Spleen (tissue), 11 donors: ENCODE results near the gene TRPM8. TPM values are rescaled to one million over a fixed set of nuclear protein-coding genes. Genes with fewer than 3 reads are reported as not detected.

ENCODE experiments used
- DNase-seq: peaks from one replicate; pipeline ENCODE4 v3.0.0-alpha.2; 2020
- H3K27ac ChIP-seq, 8 donors: fragments of 200-600 bp; sonication (generic) in 7 of 8; 1 replicate in 4 of 8; 2 replicates in 4 of 8; pipeline versions ENCODE4 v1.5.0 to v1.8.0; 2016 to 2021; ENCODE audit warnings: inconsistent platforms in 4 of 8, mild to moderate bottlenecking in 4 of 8, moderate library complexity in 1 of 8
- H3K27me3 ChIP-seq, 7 donors: fragments of 200-600 bp; sonication (generic) in 6 of 7; replicated peaks in 1 of 7; 1 replicate in 4 of 7; 2 replicates in 3 of 7; pipeline versions ENCODE4 v1.5.0 to v1.8.0; 2016 to 2021; ENCODE audit warnings: inconsistent platforms in 3 of 7, mild to moderate bottlenecking in 1 of 7
- H3K36me3 ChIP-seq, 6 donors: fragments of 200-600 bp; sonication (generic) in 5 of 6; 1 replicate in 4 of 6; 2 replicates in 2 of 6; pipeline versions ENCODE4 v1.5.0 to v1.8.0; 2016 to 2021; ENCODE audit warnings: inconsistent platforms in 2 of 6
- H3K4me1 ChIP-seq, 6 donors: fragments of 200-600 bp; sonication (generic) in 5 of 6; 1 replicate in 3 of 6; 2 replicates in 3 of 6; pipeline versions ENCODE4 v1.5.0 to v1.8.0; 2016 to 2021; ENCODE audit warnings: inconsistent platforms in 3 of 6
- H3K4me3 ChIP-seq, 8 donors: fragments of 200-600 bp; sonication (generic) in 7 of 8; 1 replicate in 4 of 8; 2 replicates in 4 of 8; pipeline versions ENCODE4 v1.5.0 to v1.8.0; 2016 to 2021; ENCODE audit warnings: inconsistent platforms in 4 of 8, mild to moderate bottlenecking in 4 of 8, moderate library complexity in 2 of 8
- H3K9me3 ChIP-seq, 8 donors: fragments of 200-600 bp; sonication (generic) in 7 of 8; 1 replicate in 4 of 8; 2 replicates in 4 of 8; pipeline versions ENCODE4 v1.5.0 to v1.8.0; 2016 to 2021; ENCODE audit warnings: inconsistent platforms in 4 of 8
- CTCF ChIP-seq, 11 experiments: fragments of 200-600 bp in 7 of 11; fragments of 450-650 bp in 4 of 11; sonication (generic) in 4 of 11; IDR thresholded peaks in 8 of 11; conservative IDR thresholded peaks in 3 of 11; 1 replicate in 7 of 11; 2 replicates in 4 of 11; pipeline versions ENCODE4 v1.4.0 to v1.8.0; 2016 to 2021; ENCODE audit warnings: antibody characterized with exemption in 11 of 11, inconsistent platforms in 4 of 11, mild to moderate bottlenecking in 1 of 11
- POLR2A ChIP-seq, 3 donors: fragments of 450-650 bp; IDR thresholded peaks; one replicate each; pipeline ENCODE4 v1.5.1; 2017; ENCODE audit warnings: antibody characterized with exemption in 3 of 3, mild to moderate bottlenecking in 1 of 3
- POLR2AphosphoS5 ChIP-seq, 3 donors: sonication (generic); formaldehyde crosslinking; IDR thresholded peaks; one replicate each; pipeline ENCODE4 v1.5.1; 2017; ENCODE audit warnings: antibody characterized with exemption in 3 of 3
- WGBS, 5 donors: extraction: QIAGEN DNeasy Blood & Tissue Kit in 3 of 5; methylation state at CpG; one replicate each; pipeline versions ENCODE4 v1.1.5 to v1.1.7; 2013 to 2018; 5-methylcytosine and 5-hydroxymethylcytosine counted together
- intact Hi-C: fragments of 100-400 bp; cut with DNase I; formaldehyde crosslinking; loops from one replicate; pipeline ENCODE4 v1.15.0; 2023; ENCODE audit warnings: low total_unique reads
- polyA plus RNA-seq, 3 donors: library from polyadenylated mRNA; stranded (reverse); fragments of 200-250 nt; gene quantifications; one replicate each; pipeline ENCODE4 v1.2.1, GENCODE V29; 2013
- total RNA-seq, 7 donors: library from RNA; depleted of rRNA in 3 of 7; stranded (reverse); fragments of >200 nt in 3 of 7; fragmentation: NEBNext Ultra II Directional in 4 of 7; extraction: Animal tissue kit (Norgen Biotek cat#: 25700) in 4 of 7; gene quantifications; one replicate each; pipeline versions ENCODE4 v1.1.0 to v1.2.1, GENCODE V29; 2016 to 2021
- donor health status: healthy with polysubstance abuse.
- donor health status: DM: no; HTN: no; CAD: no; lungs with moderate emphysema.
- donor health status: DM: no; HTN: no; CAD: no.
- donor health status: Bipolar disorder and iron deficiency.
- donor health status: healthy.
- donor health status: DM: no; HTN: no; CAD: no.
- donor health status: DM: yes; HTN: yes; CAD: no.

Gene TRPM8
- total and polyA plus RNA-seq, 10 donors, result 0.02 to 0.06 TPM; not detected in 8

GRCh38 chr2:234060236-234060635 is 143.1 kb downstream of the TRPM8 start:
- no peak for DNase-seq
- peaks cover 0 to 21% (median 0%) of the 10 kb centered on the region in 7 donors for H3K27me3 ChIP-seq
- no peak overlapping the region for H3K4me3 ChIP-seq
- H3K9me3 ChIP-seq, result no peaks in the 10 kb centered on the region
- WGBS, 5 donors, result 81 to 88% (median 85%) methylated on average over 8 of the region's 8 CpGs
- H3K4me1 ChIP-seq, result no peaks in the 10 kb centered on the region
- TF ChIP-seq POLR2AphosphoS5 (IDR thresholded peaks at IDR 0.05) (no peak), POLR2A (IDR thresholded peaks at IDR 0.05) (no peak), CTCF (IDR thresholded peaks at IDR 0.05 in 8 of 11, conservative IDR thresholded peaks at IDR 0.05 in 3 of 11) (no peak)
- H3K36me3 ChIP-seq, result no peaks in the 10 kb centered on the region
- H3K27ac ChIP-seq, result no peak overlapping the region
- intact Hi-C loops, result no loop called here

GRCh38 chr2:234061624-234062257 is 144.6 kb downstream of the TRPM8 start:
- H3K9me3 ChIP-seq, result no peaks in the 10 kb centered on the region
- no peak for TF ChIP-seq POLR2AphosphoS5 (IDR thresholded peaks at IDR 0.05)
- no peak for TF ChIP-seq CTCF (IDR thresholded peaks at IDR 0.05 in 8 of 11, conservative IDR thresholded peaks at IDR 0.05 in 3 of 11)
- TF ChIP-seq POLR2A (IDR thresholded peaks at IDR 0.05), result no peak
- H3K4me3 ChIP-seq, result no peak overlapping the region
- no peaks in the 10 kb centered on the region for H3K4me1 ChIP-seq
- DNase-seq, result no peak
- intact Hi-C loops, result no loop called here
- H3K27me3 ChIP-seq, result peaks cover 0 to 21% (median 0%) of the 10 kb centered on the region in 7 donors
- no peaks in the 10 kb centered on the region for H3K36me3 ChIP-seq
- 69 to 86% (median 80%) methylated on average over 6 of the region's 6 CpGs for WGBS, 5 donors
- no peak overlapping the region for H3K27ac ChIP-seq

- Histone ChIP-seq H3K27me3 (no peaks in the 10 kb centered on the region), H3K36me3 (no peaks in the 10 kb centered on the region), H3K9me3 (peaks cover 0 to 12% (median 8%) of the 10 kb centered on the region in 8 donors), H3K27ac (no peak overlapping the region), H3K4me1 (no peaks in the 10 kb centered on the region), H3K4me3 (no peak overlapping the region)
- no peak for TF ChIP-seq POLR2A (IDR thresholded peaks at IDR 0.05)
- TF ChIP-seq POLR2AphosphoS5 (IDR thresholded peaks at IDR 0.05), result no peak
- intact Hi-C loops, result no loop called here
- WGBS, 5 donors, result 87 to 98% (median 91%) methylated on average over 2 of the region's 2 CpGs
- DNase-seq, result no peak
Observed at GRCh38 chr2:234066587-234066986, 149.4 kb downstream of the TRPM8 start.

Other genes starting within 250 kb of the TRPM8 start
- not detected for gene UGT1A9, start 245.5 kb upstream of the TRPM8 start, total RNA-seq
- not detected for gene UGT1A9, start 245.5 kb upstream of the TRPM8 start, polyA plus RNA-seq
- not detected for gene UGT1A7, start 235.5 kb upstream of the TRPM8 start, total RNA-seq
- gene UGT1A7, start 235.5 kb upstream of the TRPM8 start, polyA plus RNA-seq, result under 1 TPM in 1 of 3 donors, not detected in 2; 0.03 TPM
- gene UGT1A6, start 224.5 kb upstream of the TRPM8 start, total RNA-seq, result not detected
- gene UGT1A6, start 224.5 kb upstream of the TRPM8 start, polyA plus RNA-seq, result not detected
- gene UGT1A5, start 204.5 kb upstream of the TRPM8 start, total RNA-seq, result not detected
- not detected for gene UGT1A5, start 204.5 kb upstream of the TRPM8 start, polyA plus RNA-seq
- gene UGT1A4, start 198.6 kb upstream of the TRPM8 start, total RNA-seq, result not detected
- gene UGT1A4, start 198.6 kb upstream of the TRPM8 start, polyA plus RNA-seq, result not detected
- gene UGT1A3, start 188.3 kb upstream of the TRPM8 start, total RNA-seq, result not detected
- not detected for gene UGT1A3, start 188.3 kb upstream of the TRPM8 start, polyA plus RNA-seq
- not detected for gene UGT1A1, start 157.1 kb upstream of the TRPM8 start, total RNA-seq
- gene UGT1A1, start 157.1 kb upstream of the TRPM8 start, polyA plus RNA-seq, result not detected
- under 1 TPM in 2 of 7 donors, not detected in 5; 0.27 to 0.43 TPM for gene MROH2A, start 139.0 kb upstream of the TRPM8 start, total RNA-seq
- gene MROH2A, start 139.0 kb upstream of the TRPM8 start, polyA plus RNA-seq, result 1 to 10 TPM in 1 of 3 donors, not detected in 2; 1.5 TPM
- 1 to 10 TPM; 1.4 to 7.4 (median 5.2) TPM for gene HJURP, start 62.8 kb upstream of the TRPM8 start, total RNA-seq
- 1 to 10 TPM; 2.2 to 5.6 (median 2.9) TPM for gene HJURP, start 62.8 kb upstream of the TRPM8 start, polyA plus RNA-seq
- gene SPP2, start 133.3 kb downstream of the TRPM8 start, total RNA-seq, result not detected
- not detected for gene SPP2, start 133.3 kb downstream of the TRPM8 start, polyA plus RNA-seq